GM19238 (cell line): ENCODE results near the gene SYT1.

Experiments used
- DNase-seq: peaks from one replicate; pipeline ENCODE4 v3.0.0; 2011; ENCODE audit warnings: low spot score; ENCODE audit not compliant: insufficient read length

The SYT1 gene

GRCh38 chr12:78891646-78892353, 27.2 kb downstream of the SYT1 start:
- DNase-seq, result no peak

- no peak for DNase-seq
These were observed 33.8 kb downstream of the SYT1 start for GRCh38 chr12:78898416-78898815.

- DNase-seq, result no peak
These were observed 50.3 kb downstream of the SYT1 start for GRCh38 chr12:78914859-78915331.

GRCh38 chr12:78916845-78917480, 52.4 kb downstream of the SYT1 start:
- no peak for DNase-seq

GRCh38 chr12:78917513-78917912, 52.9 kb downstream of the SYT1 start:
- no peak for DNase-seq

GRCh38 chr12:78918268-78918667, 53.7 kb downstream of the SYT1 start:
- DNase-seq, result no peak

GRCh38 chr12:78928200-78929074, 63.9 kb downstream of the SYT1 start:
- no peak for DNase-seq

- no peak for DNase-seq
These were observed 64.5 kb downstream of the SYT1 start for GRCh38 chr12:78929075-78929418.

- no peak for DNase-seq
These were observed 67.0 kb downstream of the SYT1 start for GRCh38 chr12:78931466-78931990.

GRCh38 chr12:78933014-78933413, 68.4 kb downstream of the SYT1 start:
- no peak for DNase-seq

GRCh38 chr12:78938341-78939084, 73.9 kb downstream of the SYT1 start:
- no peak for DNase-seq

GRCh38 chr12:78949532-78949931, 85.0 kb downstream of the SYT1 start:
- no peak for DNase-seq

- DNase-seq, result no peak
These were observed 87.4 kb downstream of the SYT1 start for GRCh38 chr12:78951803-78952551.

- no peak for DNase-seq
These were observed 88.0 kb downstream of the SYT1 start for GRCh38 chr12:78952552-78952929.

- no peak for DNase-seq
These were observed 94.4 kb downstream of the SYT1 start for GRCh38 chr12:78958941-78959340.

GRCh38 chr12:78959556-78959955, 95.0 kb downstream of the SYT1 start:
- DNase-seq, result no peak

GRCh38 chr12:78961171-78961570, 96.6 kb downstream of the SYT1 start:
- no peak for DNase-seq

- no peak for DNase-seq
These were observed 99.1 kb downstream of the SYT1 start for GRCh38 chr12:78963439-78964227.

GRCh38 chr12:78964521-78964920, 99.9 kb downstream of the SYT1 start:
- no peak for DNase-seq

GRCh38 chr12:78966062-78966461, 101.5 kb downstream of the SYT1 start:
- DNase-seq, result no peak
